GM12801 (cell line): ENCODE results near the gene WDR20.

ENCODE experiments used
- TF ChIP-seq, protein P1 (sequence below): IDR thresholded peaks from one replicate; pipeline ENCODE4 v1.5.1; 2011; ENCODE audit warnings: control low read depth; ENCODE audit not compliant: insufficient read length; ENCODE audit errors: extremely low read depth

Gene WDR20

GRCh38 chr14:102231476-102232347 lies 92.0 kb downstream of the WDR20 start:
- TF ChIP-seq, protein P1, sequence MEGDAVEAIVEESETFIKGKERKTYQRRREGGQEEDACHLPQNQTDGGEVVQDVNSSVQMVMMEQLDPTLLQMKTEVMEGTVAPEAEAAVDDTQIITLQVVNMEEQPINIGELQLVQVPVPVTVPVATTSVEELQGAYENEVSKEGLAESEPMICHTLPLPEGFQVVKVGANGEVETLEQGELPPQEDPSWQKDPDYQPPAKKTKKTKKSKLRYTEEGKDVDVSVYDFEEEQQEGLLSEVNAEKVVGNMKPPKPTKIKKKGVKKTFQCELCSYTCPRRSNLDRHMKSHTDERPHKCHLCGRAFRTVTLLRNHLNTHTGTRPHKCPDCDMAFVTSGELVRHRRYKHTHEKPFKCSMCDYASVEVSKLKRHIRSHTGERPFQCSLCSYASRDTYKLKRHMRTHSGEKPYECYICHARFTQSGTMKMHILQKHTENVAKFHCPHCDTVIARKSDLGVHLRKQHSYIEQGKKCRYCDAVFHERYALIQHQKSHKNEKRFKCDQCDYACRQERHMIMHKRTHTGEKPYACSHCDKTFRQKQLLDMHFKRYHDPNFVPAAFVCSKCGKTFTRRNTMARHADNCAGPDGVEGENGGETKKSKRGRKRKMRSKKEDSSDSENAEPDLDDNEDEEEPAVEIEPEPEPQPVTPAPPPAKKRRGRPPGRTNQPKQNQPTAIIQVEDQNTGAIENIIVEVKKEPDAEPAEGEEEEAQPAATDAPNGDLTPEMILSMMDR: no peak

DNA sequence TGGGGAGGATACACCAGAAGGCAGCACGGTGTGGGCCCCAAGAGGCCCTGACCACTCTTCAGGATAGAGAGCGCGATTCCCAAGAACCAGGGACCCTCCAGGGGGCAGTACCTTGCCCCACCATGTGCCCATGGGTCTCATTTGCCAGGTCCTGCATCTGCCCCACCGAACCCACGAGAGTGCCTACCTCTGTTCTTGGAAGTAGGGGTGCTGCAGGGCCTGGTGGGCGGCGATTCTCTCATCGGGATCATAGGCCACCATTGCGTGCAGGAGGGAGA lies 92.6 kb downstream of the WDR20 start:
- TF ChIP-seq, protein P1: no peak

- TF ChIP-seq, protein P1: no peak
Measured at GRCh38 chr14:102233081-102233480, 93.4 kb downstream of the WDR20 start.

GRCh38 chr14:102234331-102235264 lies 94.9 kb downstream of the WDR20 start:
- TF ChIP-seq, protein P1: no peak

DNA sequence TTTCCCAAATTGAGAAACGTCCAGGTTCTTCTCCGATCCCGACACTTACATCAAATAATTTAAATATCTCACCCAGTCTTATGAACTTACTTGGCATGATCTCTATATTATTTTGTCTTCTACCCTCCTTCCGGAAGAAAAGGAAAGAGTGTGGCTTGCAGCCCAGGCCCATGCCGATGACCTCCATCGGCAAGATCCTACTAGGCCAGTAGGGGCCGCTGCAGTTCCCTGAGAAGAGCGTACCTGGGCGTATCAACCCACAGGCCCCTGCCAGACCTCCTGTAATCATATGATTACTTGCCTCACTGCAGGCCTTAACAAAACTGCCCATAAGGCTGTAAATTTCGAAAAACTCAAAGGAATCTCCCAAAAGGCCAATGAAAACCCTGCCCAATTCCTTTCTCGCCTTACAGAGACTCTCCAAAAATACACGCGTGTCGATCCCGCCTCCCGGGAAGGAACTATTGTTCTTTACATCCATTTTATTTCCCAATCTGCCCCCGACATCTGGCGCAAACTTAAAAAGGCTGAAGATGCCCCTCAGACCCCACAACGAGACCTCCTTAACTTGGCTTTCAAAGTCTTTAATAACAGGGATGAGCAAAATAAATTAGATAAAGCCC lies 95.7 kb downstream of the WDR20 start:
- TF ChIP-seq, protein P1: peak; percentile 34

DNA sequence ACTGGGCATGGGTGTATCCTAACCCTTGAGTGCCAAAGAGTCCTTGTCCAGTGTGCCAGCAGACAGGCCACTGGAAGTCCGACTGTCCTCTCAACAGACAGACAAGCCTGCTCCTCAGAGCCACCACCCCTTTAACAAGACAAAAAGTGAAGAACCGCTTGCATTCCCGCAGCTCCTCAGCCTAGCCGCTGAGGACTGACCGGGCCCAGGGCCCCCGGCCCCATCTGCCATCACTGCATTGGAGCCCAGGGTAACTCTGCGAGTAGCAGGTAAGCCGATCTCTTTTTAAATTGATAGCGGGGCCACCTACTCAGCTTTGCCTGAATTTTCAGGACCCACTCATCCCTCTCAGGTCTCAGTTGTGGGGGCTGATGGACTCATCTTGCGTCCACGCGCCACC lies 96.3 kb downstream of the WDR20 start:
- TF ChIP-seq, protein P1: no peak

- TF ChIP-seq, protein P1: no peak
Measured at GRCh38 chr14:102238131-102238530, 98.4 kb downstream of the WDR20 start.
